HG02885 (cell line): ENCODE measurements around the gene NRP1.

Source experiments
- ATAC-seq: cut with Tn5 transposase; IDR thresholded peaks from one replicate; pipeline ENCODE4 v1.9.1; 2021; ENCODE audit warnings: mild to moderate bottlenecking; ENCODE audit not compliant: unreplicated experiment, poor library complexity

Gene NRP1

DNA sequence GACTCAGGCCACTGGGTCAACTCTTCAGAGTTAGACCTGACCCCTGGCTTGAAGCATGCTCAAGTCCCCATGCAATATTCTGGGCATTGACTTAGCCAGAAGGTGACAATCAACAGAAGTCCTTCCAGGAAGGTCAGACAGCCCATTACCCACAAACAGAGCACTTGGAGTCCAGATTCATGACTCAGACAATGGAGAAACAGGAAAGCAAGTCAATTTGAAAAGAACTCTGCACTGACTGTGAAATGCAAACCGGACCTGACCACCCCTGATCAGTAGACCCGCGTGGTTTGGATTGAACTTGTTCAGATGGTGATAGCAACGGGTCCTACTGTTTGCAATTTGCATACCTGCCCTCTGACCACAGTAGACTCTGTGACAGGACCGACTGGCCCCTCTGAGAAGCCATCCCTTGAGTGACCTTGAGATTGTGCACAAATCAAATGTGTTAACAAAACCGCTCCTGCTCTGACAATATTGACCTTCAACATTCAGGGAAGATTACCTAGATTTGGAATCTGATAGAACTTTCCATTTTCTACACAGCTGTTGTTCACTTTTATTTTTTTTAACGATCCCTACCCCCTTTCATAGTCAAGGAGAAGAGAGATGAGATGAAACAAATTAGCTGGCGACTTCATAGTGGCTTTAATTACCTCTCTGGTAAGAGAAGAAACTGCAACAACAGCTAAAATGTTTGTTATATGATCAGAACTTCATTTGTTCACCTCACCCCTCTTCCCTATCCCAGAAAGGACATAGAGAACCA, 138.7 kb downstream of the NRP1 start:
- ATAC-seq: no peak

- ATAC-seq: no peak
Measured at GRCh38 chr10:33193701-33194521, 140.6 kb downstream of the NRP1 start.

DNA sequence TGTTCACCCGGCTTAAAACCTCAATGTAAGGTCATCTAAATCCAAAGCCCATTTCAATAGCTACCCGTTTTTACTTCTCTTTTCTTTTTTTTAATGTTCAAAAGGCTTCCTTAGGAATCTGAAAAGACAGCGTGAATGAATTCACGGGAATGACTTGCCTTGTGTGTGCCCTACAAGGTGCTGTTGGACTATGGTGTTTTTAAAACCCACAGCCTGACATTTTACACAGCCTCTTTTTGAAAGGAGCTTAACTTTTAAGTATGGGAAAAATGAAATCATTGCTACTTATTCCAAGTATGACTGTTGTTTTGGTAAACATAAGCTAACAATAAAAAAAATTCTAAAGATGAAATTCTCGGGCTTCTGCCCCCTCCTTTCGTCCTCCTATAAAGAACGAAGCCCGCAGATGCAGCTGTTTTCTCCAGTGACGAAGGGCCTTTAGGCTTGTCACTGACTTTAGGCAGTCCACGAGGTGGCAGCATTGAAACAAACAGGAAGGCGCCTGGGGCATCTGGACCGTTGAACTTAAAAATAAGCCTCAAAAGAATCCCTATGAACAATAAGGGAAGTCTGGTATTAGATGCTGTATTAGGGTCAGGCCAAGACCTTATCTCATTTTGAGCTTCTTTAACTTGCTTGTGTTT, 141.3 kb downstream of the NRP1 start:
- peak; percentile 94 for ATAC-seq

DNA sequence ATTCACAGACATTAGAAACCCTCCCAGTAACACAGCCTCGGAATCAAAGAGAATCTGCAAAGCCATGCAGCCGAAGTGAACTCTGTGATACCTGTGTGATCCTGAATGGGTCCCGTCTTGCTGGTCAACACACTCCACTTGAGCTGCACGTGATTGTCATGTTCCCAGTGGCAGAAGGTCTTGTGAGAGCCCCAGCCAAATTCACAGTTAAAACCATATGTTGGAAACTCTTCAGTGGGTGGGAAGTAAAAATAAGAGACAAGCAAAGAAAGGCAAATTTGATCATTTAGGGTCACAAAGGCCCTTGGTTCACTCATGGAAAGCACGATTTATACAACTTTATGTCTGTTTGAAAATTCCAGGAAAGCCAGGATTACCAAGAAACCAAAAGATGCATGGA, 142.3 kb downstream of the NRP1 start:
- no peak for ATAC-seq

- ATAC-seq: no peak
Measured at GRCh38 chr10:33190406-33190805, 144.1 kb downstream of the NRP1 start.

- no peak for ATAC-seq
Measured at GRCh38 chr10:33189808-33190207, 144.7 kb downstream of the NRP1 start.

- no peak for ATAC-seq
Measured at GRCh38 chr10:33189363-33189762, 145.1 kb downstream of the NRP1 start.

GRCh38 chr10:33187427-33187999, 147.0 kb downstream of the NRP1 start:
- no peak for ATAC-seq

DNA sequence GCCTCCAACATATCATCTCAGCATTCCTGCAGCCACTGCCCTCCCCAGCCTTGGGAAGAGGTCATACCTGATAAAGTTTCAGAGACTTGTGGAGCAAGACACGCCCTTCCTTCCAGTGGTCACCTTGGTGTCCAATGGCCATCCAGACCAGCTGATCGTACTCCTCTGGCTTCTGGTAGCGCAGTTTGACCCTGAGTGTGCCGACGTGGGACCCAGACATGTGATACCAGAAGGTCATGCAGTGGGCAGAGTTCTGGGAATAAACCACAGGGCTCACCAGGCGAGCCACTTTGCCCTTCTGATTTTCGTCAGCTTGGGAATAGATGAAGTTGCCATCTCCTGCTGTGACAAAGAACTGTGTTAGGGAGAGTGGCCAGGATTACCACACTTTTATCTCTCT, 148.3 kb downstream of the NRP1 start:
- no peak for ATAC-seq

- no peak for ATAC-seq
Measured at GRCh38 chr10:33183655-33184054, 150.8 kb downstream of the NRP1 start.

DNA sequence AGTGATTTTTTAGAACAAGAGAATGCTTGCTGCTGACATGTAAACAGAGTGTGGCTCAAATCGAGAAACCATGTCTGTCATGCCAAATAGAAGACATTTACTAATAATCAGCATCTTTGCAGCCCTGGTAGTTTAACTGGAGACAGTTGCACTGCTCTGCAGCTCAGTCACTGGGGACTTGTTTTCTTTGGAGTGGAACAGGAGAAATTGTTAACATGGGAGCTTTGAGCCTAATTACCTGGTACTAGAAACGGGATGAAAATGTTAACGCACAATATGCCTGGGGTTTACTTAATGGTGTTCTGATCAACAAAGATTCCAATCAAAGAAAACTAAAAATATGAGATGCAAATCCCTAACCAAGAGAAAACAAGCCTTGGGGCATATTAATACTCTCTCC, 153.5 kb downstream of the NRP1 start:
- ATAC-seq: no peak

- ATAC-seq: no peak
Measured at GRCh38 chr10:33180390-33180789, 154.1 kb downstream of the NRP1 start.

- no peak for ATAC-seq
Measured at GRCh38 chr10:33179067-33179466, 155.4 kb downstream of the NRP1 start.

DNA sequence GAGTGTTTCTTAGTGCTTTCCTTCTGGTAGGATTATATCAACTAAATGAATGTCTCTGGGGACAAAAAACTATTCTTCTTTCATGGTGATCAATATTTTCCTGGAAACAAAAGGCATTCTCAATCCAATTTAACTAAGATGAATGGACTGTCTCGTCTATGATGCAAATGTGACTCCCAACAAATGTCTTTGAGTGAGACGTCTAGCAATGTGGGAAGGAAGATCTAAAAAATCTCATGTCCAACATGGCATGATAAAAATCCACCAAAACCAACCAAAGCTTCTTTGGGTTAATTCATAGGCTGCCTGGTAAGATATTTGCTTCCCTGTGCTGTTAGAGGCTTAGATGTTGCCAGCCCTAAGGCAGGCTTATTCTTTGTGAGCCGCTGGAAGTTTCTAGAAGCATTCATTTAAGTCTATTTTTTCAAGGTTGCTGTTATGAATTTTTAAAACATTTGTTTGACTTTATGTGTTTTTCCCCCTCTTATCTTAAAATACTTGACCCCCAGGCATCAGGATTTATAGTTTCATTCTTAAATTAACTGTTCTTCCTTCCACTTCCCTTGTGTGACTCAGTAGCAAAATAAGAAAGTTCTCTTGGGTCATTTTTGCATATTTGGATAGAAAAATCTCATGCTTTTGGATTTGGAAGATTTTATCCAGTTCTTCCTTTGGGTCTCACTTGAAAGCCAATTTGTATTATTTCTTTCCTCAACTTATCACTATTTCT, 156.3 kb downstream of the NRP1 start:
- no peak for ATAC-seq

DNA sequence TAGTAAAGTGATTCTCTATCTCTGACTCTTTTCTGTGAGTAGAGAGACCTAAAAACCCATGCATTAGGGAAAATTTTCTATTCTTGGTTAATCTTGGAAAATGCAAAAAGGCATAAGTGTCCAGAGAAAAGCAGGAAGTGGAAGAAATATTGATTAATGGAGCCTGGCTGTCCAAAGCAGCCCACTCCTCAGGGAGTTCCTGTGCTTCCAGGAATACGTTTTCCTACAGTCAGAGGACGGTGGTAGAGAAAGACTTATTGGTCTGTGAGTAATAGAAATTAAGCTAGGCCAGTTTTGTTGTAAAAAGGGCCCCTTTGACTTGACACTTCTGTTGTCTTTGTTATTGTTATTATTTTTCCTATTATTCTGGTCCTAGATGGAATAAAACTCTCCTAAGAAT, 157.8 kb downstream of the NRP1 start:
- ATAC-seq: no peak

DNA sequence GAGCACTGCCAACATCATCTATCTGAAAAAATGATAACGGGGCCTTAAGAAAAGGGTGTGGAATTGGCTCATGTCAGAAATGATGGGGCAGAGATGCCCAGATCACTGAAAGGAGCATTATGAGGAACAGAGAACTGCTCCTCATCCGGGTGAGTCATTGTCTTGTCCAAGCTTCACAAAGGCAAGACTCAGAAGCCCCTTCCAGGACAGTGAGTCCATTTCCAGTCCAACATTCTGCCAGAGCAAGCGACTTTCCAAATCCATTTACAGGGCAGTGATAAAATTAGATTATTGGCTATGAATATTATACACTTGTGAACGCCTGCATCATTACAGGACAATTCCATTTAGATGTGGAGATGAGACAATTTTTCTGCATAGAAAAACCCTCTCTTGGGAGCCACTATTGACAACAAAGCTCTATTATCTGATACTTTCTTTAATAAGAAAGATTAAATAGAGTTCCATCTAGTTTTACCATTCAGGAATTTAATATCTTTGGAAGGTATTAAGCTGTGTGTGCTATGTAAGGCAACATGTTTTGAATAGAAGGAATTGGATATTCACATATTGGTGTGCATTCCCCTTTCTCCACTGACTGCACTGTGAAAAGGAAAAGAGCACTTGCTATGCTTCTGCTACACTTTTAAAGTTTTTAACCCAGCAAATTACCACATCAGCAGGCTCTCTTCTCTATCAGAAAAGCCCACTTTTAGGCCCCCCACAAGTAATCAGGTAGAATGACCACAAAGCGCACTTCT, 159.6 kb downstream of the NRP1 start:
- ATAC-seq: no peak

- no peak for ATAC-seq
Measured at GRCh38 chr10:33165911-33166310, 168.6 kb downstream of the NRP1 start.

DNA sequence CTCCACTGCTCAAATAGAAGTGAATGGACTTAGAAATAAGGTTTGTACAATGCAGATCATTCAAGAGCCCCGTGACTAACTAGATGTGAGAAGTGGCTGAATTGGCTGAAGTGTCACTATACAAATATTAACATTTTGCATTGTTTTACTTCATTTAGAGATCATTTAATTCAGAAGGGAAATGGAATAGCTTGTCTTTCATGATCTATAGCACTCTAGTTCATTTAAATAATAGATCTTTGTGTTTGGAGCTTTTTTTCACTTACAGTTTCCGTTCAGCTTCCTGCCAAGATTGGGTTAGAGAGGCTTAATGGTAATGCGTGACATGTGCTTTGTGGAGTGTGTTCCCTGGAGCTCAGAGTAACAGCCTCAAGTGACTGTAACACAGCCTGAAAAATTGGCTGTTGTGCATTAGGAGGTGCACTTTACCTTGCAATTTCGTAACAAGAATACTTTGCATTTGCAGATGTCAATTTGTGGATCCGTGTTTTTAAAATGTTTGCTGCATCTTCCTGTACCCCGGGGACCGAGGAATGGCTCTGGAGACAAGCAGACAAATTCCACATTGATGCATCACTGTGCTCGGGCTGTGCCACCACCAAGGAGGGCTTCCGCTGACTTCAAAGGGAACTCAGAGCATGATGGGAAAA, 170.3 kb downstream of the NRP1 start:
- no peak for ATAC-seq

DNA sequence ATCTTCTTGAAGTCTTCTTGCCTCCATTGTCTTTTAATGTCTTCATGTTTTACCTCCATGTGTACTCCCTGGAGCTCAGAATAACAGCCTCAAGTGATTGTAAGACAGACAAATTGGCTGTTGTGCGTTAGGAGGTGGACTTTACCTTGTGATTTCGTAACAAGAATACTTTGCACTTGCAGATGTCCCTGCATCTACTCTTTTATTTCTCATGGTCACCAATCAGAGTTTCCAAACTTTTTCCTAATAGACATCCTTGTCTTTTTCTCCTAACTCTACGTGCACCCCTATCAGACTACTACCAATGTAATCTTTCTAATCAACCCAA, 172.3 kb downstream of the NRP1 start:
- ATAC-seq: no peak
